Loucy (cell line): Measurements from ENCODE around the gene MAP4K2.

ENCODE experiments used
- H2AFZ ChIP-seq: fragments of 200-600 bp; sonication (generic); 2 replicates; pipeline ENCODE4 v1.6.0; 2016; ENCODE audit warnings: antibody characterized with exemption, mild to moderate bottlenecking, low read length, moderate library complexity
- H3F3A ChIP-seq: fragments of 200-600 bp; 2 replicates; pipeline ENCODE4 v1.6.0; 2016; ENCODE audit warnings: antibody characterized with exemption, low read depth, mild to moderate bottlenecking
- H3K27me3 ChIP-seq: fragments of 200-600 bp; sonication (generic); 2 replicates; pipeline ENCODE4 v1.6.1; 2014; ENCODE audit warnings: low read length, mild to moderate bottlenecking; ENCODE audit not compliant: insufficient read depth, poor library complexity, severe bottlenecking
- H3K36me3 ChIP-seq: fragments of 200-600 bp; sonication (generic); 2 replicates; pipeline ENCODE4 v1.6.1; 2016; ENCODE audit warnings: low read length; ENCODE audit not compliant: insufficient read depth
- H3K4me1 ChIP-seq: fragments of 200-600 bp; sonication (generic); 2 replicates; pipeline ENCODE4 v1.5.1; 2014; ENCODE audit warnings: low read length, mild to moderate bottlenecking; ENCODE audit not compliant: insufficient read depth, poor library complexity, severe bottlenecking
- H3K4me2 ChIP-seq: fragments of 200-600 bp; sonication (generic); 2 replicates; pipeline ENCODE4 v1.6.0; 2014; ENCODE audit warnings: antibody characterized with exemption, low read length, low read depth, mild to moderate bottlenecking; ENCODE audit not compliant: poor library complexity, severe bottlenecking
- H3K4me3 ChIP-seq: fragments of 200-600 bp; sonication (generic); 2 replicates; pipeline ENCODE4 v1.5.1; 2014; ENCODE audit warnings: low read length, mild to moderate bottlenecking, mixed read lengths; ENCODE audit not compliant: poor library complexity, severe bottlenecking
- H3K79me2 ChIP-seq: fragments of 200-600 bp; sonication (generic); 2 replicates; pipeline ENCODE4 v1.6.1; 2014; ENCODE audit warnings: low read length; ENCODE audit not compliant: insufficient read depth
- H3K9ac ChIP-seq: fragments of 200-600 bp; sonication (generic); 2 replicates; pipeline ENCODE4 v1.6.0; 2014; ENCODE audit warnings: mild to moderate bottlenecking, low read depth, low read length, moderate library complexity; ENCODE audit not compliant: poor library complexity, severe bottlenecking
- H3K9me2 ChIP-seq: fragments of 200-600 bp; sonication (generic); replicated peaks from 2 replicates; pipeline ENCODE4 v1.6.1; 2016; ENCODE audit warnings: low read depth, low read length, mixed read lengths
- H3K9me3 ChIP-seq: fragments of 200-600 bp; sonication (generic); 2 replicates; pipeline ENCODE4 v1.6.1; 2014; ENCODE audit warnings: mild to moderate bottlenecking, antibody characterized with exemption, low read length, low read depth; ENCODE audit not compliant: insufficient read depth
- H4K20me1 ChIP-seq: fragments of 200-600 bp; sonication (generic); 2 replicates; pipeline ENCODE4 v1.6.0; 2014; ENCODE audit warnings: antibody characterized with exemption, low read length, mild to moderate bottlenecking; ENCODE audit not compliant: insufficient read depth, poor library complexity, severe bottlenecking
- CTCF ChIP-seq: fragments of 200-600 bp; sonication (generic); conservative IDR thresholded peaks from 2 replicates; pipeline ENCODE4 v1.5.1; 2014; ENCODE audit warnings: mild to moderate bottlenecking, antibody characterized with exemption, low read length
- EZH2phosphoT487 ChIP-seq: fragments of 200-600 bp; IDR thresholded peaks from 2 replicates; pipeline ENCODE4 v1.6.1; 2018; ENCODE audit warnings: antibody characterized with exemption, mild to moderate bottlenecking, moderate library complexity, borderline replicate concordance

The MAP4K2 gene

GRCh38 chr11:64844330-64845128 is 41.5 kb upstream of the MAP4K2 start, which contains the start of gene CDC42BPG:
CDC42BPG (minus strand) TSS chr11:64844653; CDS start chr11:64844569, 84 bp downstream.
- H3K9me3 ChIP-seq = no peaks in the 10 kb centered on the region
- H3K4me2 ChIP-seq = peak within 1 kb of the TSS; percentile 44
- H3K27me3 ChIP-seq = no peaks in the 10 kb centered on the region
- peak within 1 kb of the TSS; percentile 63 for H3K4me3 ChIP-seq
- TF ChIP-seq CTCF = peak; percentile 35; the same call in 1 of the 2 replicates
- TF ChIP-seq EZH2phosphoT487 = no peak
- peaks cover 8% of the 10 kb centered on the region for H3K4me1 ChIP-seq
- H3K79me2 ChIP-seq = no peaks in the 10 kb centered on the region
- no peaks in the 10 kb centered on the region for H4K20me1 ChIP-seq
- no peaks in the 10 kb centered on the region for H3K9me2 ChIP-seq
- H3K36me3 ChIP-seq = no peaks in the 10 kb centered on the region
- H3K9ac ChIP-seq = no peak within 1 kb of the TSS
- H3F3A ChIP-seq = no peaks in the 10 kb centered on the region
- H2AFZ ChIP-seq = peak within 1 kb of the TSS; percentile 45; the same call in 1 of the 2 replicates

GRCh38 chr11:64843686-64844329 is 40.8 kb upstream of the MAP4K2 start:
- no peaks in the 10 kb centered on the region for H3K9me3 ChIP-seq
- no peaks in the 10 kb centered on the region for H3F3A ChIP-seq
- no peak overlapping the region for H3K4me3 ChIP-seq
- no peak overlapping the region for H3K4me2 ChIP-seq
- H3K27me3 ChIP-seq = no peaks in the 10 kb centered on the region
- H3K36me3 ChIP-seq = no peaks in the 10 kb centered on the region
- no peak for TF ChIP-seq CTCF
- no peak for TF ChIP-seq EZH2phosphoT487
- no peaks in the 10 kb centered on the region for H3K9me2 ChIP-seq
- no peaks in the 10 kb centered on the region for H3K79me2 ChIP-seq
- peaks cover 5% of the 10 kb centered on the region for H3K4me1 ChIP-seq
- H3K9ac ChIP-seq = no peak overlapping the region
- no peak overlapping the region for H2AFZ ChIP-seq
- H4K20me1 ChIP-seq = no peaks in the 10 kb centered on the region

GRCh38 chr11:64842851-64843685 is 40.1 kb upstream of the MAP4K2 start:
- H3K4me1 ChIP-seq = no peaks in the 10 kb centered on the region
- H3K4me3 ChIP-seq = no peak overlapping the region
- no peaks in the 10 kb centered on the region for H3K9me3 ChIP-seq
- H3K27me3 ChIP-seq = no peaks in the 10 kb centered on the region
- H3F3A ChIP-seq = no peaks in the 10 kb centered on the region
- H3K9ac ChIP-seq = no peak overlapping the region
- no peaks in the 10 kb centered on the region for H4K20me1 ChIP-seq
- H2AFZ ChIP-seq = no peak overlapping the region
- no peak overlapping the region for H3K4me2 ChIP-seq
- H3K79me2 ChIP-seq = no peaks in the 10 kb centered on the region
- TF ChIP-seq EZH2phosphoT487 (no peak), CTCF (no peak)
- no peaks in the 10 kb centered on the region for H3K9me2 ChIP-seq
- no peaks in the 10 kb centered on the region for H3K36me3 ChIP-seq
